ENCODE data around the gene SLC12A3.

SLC12A3 gene

DNA sequence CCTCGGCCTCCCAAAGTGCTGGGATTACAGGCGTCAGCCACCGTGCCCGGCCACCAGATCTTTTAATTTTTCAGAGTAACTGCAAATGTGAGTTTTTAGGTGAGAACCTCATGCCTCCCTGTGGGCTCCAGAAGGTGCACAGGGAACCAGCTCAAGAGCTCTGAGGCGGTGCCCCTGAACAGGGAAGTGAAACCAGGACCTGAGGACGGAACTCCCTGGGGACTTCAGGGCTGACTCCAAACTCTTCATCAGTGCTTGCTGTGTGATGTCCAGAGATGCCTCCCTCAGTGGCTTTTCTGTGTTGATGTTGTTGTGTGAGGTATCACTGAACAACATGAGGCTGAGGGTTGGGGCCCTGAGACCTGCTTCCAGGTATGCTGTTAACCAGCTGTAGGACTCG lies 23.8 kb downstream of the SLC12A3 start:
- no peaks in the 10 kb centered on the region for H3K27me3 Mint-ChIP-seq
- DNase-seq (no peak), ATAC-seq (no peak)
- no peak overlapping the region for H3K4me3 Mint-ChIP-seq
- no peaks in the 10 kb centered on the region for H3K9me3 Mint-ChIP-seq
- H3K27ac Mint-ChIP-seq = no peak overlapping the region
- no peaks in the 10 kb centered on the region for H3K4me1 Mint-ChIP-seq

DNA sequence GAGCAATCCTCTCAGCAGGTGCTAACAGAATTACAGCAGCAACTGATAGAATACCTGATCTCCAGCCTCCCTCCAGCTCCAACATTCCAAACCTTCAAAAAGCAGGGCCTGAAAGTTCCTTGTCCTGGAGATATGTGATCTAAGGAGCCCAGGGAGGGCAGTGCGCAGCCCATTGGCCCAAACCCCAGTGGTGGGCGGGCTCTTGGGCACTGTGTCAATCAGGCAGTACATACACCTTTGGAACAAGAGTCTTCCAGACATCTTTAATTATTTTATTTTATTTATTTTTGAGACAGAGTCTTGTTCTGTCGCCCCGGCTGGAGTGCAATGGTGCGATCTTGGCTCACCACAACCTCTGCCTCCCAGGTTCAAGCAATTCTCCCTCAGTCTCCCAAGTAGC lies 24.2 kb downstream of the SLC12A3 start:
- no peak for DNase-seq
- Mint-ChIP-seq H3K4me3 (no peak overlapping the region), H3K9me3 (no peaks in the 10 kb centered on the region), H3K27me3 (no peaks in the 10 kb centered on the region), H3K27ac (no peak overlapping the region), H3K4me1 (no peaks in the 10 kb centered on the region)
- no peak for ATAC-seq

DNA sequence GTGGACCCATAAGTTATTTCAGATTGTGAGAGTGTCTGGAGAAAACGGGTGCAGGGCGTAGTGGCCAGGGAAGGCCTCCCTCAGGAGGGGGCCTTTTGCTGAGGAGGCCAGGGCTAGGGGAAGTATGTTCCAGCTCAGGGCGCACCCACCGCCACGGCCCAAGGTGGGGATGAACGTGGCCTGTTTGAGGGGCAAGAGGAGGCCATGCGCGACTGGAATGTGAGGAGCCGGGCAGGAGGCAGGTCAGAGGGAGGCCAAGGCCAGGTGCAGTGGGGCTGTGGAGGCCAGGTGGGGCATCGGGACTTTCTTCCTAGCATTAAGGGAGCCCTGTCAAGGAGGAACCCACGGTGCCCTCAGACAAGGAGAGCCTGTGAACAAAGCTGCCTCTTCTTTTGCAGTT lies 26.7 kb downstream of the SLC12A3 start:
- H3K27me3 Mint-ChIP-seq = no peaks in the 10 kb centered on the region
- H3K4me3 Mint-ChIP-seq = no peak overlapping the region
- H3K4me1 Mint-ChIP-seq = no peaks in the 10 kb centered on the region
- ATAC-seq (no peak), DNase-seq (no peak)
- H3K27ac Mint-ChIP-seq = no peak overlapping the region
- H3K9me3 Mint-ChIP-seq = no peaks in the 10 kb centered on the region

DNA sequence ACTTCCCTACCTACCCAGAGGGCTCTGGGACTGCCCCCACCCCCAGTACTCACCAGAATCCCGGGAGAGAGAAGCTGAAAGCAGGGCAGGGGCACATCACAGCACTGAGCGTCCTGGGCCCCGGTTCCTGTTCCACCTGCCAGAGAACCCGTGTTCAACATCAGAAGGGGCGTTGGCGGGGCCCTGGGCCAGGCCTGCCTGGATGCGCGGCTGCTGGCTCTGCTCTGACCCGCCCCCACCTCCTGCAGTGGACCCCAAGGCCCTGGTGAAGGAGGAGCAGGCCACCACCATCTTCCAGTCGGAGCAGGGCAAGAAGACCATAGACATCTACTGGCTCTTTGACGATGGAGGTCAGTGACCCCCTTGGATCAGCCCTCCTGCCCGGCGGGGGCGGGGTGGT lies 27.7 kb downstream of the SLC12A3 start:
- no peak overlapping the region for H3K27ac Mint-ChIP-seq
- H3K9me3 Mint-ChIP-seq = no peaks in the 10 kb centered on the region
- no peaks in the 10 kb centered on the region for H3K27me3 Mint-ChIP-seq
- H3K4me3 Mint-ChIP-seq = no peak overlapping the region
- ATAC-seq (no peak), DNase-seq (no peak)
- H3K4me1 Mint-ChIP-seq = peaks cover 9% of the 10 kb centered on the region

DNA sequence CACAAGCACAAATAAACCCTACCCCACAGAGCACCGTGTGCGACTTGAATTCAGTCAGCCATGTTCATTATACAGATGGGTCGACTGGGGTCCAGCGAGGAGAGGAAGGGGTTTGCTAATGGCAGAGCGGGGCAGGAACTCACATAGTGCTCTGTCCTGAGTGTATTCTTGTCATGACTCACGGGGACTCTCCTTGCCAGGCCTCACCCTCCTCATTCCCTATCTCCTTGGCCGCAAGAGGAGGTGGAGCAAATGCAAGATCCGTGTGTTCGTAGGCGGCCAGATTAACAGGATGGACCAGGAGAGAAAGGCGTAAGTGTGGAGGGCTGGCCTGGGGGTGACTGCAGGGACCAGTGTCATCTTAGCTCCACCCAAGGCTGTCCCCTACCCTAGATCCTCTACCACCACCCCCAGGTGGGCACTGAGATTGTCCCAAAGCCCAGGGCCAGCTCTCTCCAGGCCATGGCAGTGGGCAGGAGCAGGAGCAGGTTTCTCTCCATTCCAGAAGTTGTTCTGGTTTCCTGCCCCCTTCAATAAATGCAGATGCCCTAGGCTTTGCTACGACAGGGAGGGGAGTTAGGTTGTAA lies 29.4 kb downstream of the SLC12A3 start:
- ATAC-seq (no peak), DNase-seq (no peak)
- Mint-ChIP-seq H3K27me3 (no peaks in the 10 kb centered on the region), H3K4me3 (no peak overlapping the region), H3K9me3 (no peaks in the 10 kb centered on the region), H3K27ac (no peak overlapping the region), H3K4me1 (peaks cover 26% of the 10 kb centered on the region)

DNA sequence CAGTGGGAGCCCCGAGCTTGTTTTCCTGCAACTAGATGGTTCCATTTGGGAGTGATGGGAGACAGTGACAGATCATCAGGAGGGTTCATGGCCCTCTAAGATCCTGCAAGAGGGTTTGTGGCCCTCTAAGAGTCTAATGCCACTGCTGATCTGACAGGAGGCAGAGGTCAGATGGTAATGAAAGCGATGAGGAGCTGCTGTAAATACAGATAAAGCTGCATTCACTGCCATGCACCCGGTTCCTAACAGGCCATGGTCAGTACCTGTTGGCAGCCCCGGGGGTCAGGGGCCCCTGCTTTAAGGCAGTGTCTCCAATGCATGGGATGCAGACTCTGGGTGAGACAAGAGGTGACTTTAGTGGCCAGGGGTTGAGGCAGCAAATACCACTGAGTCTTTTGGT lies 30.8 kb downstream of the SLC12A3 start:
- DNase-seq (no peak), ATAC-seq (no peak)
- H3K4me3 Mint-ChIP-seq = no peak overlapping the region
- H3K4me1 Mint-ChIP-seq = peaks cover 36% of the 10 kb centered on the region
- peaks cover 12% of the 10 kb centered on the region for H3K27me3 Mint-ChIP-seq
- no peak overlapping the region for H3K27ac Mint-ChIP-seq
- H3K9me3 Mint-ChIP-seq = no peaks in the 10 kb centered on the region

DNA sequence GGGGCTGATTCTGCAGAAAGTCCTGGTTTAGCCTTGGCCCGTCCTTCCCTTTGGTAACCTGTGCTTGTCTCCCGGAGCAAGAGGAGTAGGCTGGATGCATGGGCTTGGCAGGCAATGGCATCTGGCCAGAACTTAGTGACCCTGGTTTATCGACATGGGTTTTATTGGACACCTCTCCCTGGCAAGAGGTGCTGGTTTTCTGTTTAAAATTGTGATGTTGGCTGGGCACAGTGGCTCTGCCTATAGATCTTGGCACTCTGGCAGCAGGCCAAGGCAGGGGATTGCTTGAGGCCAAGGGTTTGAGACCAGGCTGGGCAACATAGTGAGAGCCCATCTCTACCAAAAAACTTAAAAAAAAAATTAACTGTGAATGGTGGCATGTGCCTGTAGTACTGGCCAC lies 31.2 kb downstream of the SLC12A3 start:
- H3K9me3 Mint-ChIP-seq = no peaks in the 10 kb centered on the region
- peaks cover 16% of the 10 kb centered on the region for H3K27me3 Mint-ChIP-seq
- ATAC-seq = no peak
- DNase-seq = no peak
- H3K4me1 Mint-ChIP-seq = peaks cover 36% of the 10 kb centered on the region
- H3K4me3 Mint-ChIP-seq = no peak overlapping the region
- H3K27ac Mint-ChIP-seq = no peak overlapping the region

DNA sequence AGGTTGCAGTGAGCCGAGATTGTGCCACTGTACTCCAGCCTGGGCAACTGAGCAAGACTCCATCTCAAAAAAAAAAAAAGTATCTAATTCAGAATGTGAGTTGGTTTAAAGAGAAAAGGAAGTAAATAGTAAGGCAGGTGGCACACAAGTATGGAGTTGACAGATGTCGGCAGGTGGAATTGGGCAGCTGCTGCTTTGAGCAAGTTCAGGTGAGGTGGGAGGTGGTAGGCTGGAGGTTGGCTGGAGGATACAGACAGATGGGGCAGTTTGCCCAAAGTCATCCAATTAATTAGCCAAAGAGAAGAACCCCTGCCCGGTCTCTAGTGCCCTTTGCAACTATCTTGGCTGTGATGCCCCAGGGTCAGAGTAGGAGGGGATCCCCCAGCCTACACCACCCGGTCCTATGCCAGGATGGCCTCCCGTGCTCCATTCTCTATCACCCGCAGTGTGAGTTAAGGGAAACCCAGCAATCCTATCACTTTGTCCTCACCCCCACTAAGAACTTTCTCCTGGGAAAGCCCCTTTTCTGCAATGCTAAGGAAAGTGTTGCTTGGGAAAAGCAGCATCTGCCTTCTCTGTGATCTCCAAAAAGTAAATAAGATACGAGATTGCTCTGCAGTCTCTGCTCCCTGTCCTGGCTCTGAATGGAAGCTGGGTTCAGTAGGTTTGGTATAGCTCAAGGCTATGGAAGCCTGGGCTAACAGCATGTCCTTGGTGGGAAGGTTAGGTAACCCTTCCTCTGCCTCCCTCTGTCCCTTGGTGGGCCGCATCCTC lies 32.2 kb downstream of the SLC12A3 start:
- Mint-ChIP-seq H3K4me3 (no peak overlapping the region), H3K27me3 (peaks cover 25% of the 10 kb centered on the region), H3K4me1 (peaks cover 36% of the 10 kb centered on the region), H3K27ac (no peak overlapping the region), H3K9me3 (no peaks in the 10 kb centered on the region)
- DNase-seq (no peak), ATAC-seq (no peak)

DNA sequence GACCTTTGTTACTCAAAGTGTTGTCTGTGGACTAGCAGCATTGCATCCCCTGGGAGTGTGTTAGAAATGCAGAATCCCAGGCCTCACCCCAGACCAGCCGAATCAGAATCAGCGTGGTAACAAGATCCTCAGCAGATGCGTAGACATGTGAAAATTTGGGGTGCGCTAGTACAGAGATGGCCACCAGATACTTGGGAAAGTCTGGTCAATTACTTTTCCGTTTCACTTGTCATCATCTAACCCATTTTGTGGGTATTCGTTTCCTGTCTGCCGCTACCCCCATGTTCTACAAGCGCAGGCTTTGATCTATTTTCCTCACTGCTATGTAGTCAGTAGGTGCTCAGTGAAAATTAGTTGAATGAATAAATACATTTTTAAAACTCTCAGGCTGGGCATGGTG lies 33.8 kb downstream of the SLC12A3 start:
- H3K27me3 Mint-ChIP-seq = peaks cover 25% of the 10 kb centered on the region
- H3K27ac Mint-ChIP-seq = no peak overlapping the region
- peak in 1 of 2 donors; percentile 32 for DNase-seq
- peaks cover 36% of the 10 kb centered on the region for H3K4me1 Mint-ChIP-seq
- H3K4me3 Mint-ChIP-seq = peak overlapping the region; percentile 48 to 50
- ATAC-seq = peak; percentile 89
- H3K9me3 Mint-ChIP-seq = no peaks in the 10 kb centered on the region

DNA sequence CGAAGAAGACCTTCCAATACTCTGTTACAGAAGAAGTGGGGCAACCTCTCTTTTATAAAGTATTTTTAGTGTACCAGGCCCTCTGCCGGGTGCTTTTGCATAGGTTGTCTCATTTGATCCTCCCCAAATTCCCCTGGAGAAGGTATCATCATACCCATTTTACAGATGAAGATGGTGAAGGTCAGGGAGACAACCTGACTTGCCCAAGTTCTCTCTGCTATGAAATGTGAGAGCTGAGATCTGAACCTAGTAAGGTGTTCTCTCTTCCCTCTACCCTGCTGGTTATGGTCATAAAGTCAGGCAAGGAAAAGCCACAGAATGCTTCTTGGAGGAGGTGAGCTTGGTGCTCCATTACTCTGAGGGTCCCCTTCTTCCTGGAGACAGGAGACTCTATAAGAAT lies 38.9 kb downstream of the SLC12A3 start:
- no peak overlapping the region for H3K27ac Mint-ChIP-seq
- no peak overlapping the region for H3K4me3 Mint-ChIP-seq
- H3K4me1 Mint-ChIP-seq = peaks cover 15% of the 10 kb centered on the region
- peaks cover 25% of the 10 kb centered on the region for H3K27me3 Mint-ChIP-seq
- H3K9me3 Mint-ChIP-seq = no peaks in the 10 kb centered on the region
- ATAC-seq (no peak), DNase-seq (no peak)

DNA sequence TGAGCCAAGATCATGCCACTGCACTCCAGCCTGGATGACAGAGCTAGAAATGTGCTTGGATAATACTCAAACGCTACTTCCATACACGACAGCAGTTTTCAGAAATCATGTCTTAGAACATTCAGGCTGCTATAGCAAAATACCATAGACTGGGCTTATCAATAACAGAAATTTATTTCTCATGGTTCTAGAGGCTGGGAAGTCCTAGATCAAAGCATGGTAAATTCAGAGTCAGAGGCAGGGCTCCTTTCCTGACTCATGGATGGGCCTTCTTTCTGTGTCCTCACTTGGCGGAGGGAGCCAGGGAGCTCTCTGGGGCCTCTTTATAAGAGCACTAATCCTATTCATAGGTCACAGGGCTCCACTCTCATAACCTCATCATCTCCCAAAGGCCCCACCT lies 42.4 kb downstream of the SLC12A3 start:
- H3K27ac Mint-ChIP-seq = no peak overlapping the region
- ATAC-seq = no peak
- peaks cover 28% of the 10 kb centered on the region for H3K4me1 Mint-ChIP-seq
- no peak overlapping the region for H3K4me3 Mint-ChIP-seq
- DNase-seq = no peak
- no peaks in the 10 kb centered on the region for H3K9me3 Mint-ChIP-seq
- H3K27me3 Mint-ChIP-seq = no peaks in the 10 kb centered on the region

DNA sequence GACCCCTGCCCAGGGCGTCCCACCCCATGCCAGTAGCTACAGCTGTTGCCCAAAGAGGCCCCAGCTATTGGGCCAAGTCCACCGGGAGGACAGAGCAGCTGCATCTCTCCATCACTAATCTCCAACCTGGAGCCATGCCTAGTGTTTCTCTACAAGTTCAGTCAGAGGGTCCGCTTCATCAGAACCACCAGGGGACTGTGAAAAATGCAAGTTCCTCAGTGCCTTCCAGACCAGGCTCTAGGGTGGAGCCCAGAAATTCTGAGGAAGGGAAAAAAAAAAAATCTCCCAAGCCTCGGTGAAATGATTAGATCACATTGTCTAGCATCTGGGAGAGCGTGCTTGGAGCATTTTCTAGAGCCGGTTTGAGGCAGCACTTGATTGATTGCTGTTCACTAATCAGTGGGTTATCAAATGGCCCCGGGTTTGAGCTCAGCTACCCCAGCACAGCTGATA lies 44.5 kb downstream of the SLC12A3 start:
- peaks cover 36% of the 10 kb centered on the region for H3K4me1 Mint-ChIP-seq
- DNase-seq (no peak), ATAC-seq (no peak)
- H3K4me3 Mint-ChIP-seq = no peak overlapping the region
- no peaks in the 10 kb centered on the region for H3K27me3 Mint-ChIP-seq
- no peaks in the 10 kb centered on the region for H3K9me3 Mint-ChIP-seq
- H3K27ac Mint-ChIP-seq = no peak overlapping the region

DNA sequence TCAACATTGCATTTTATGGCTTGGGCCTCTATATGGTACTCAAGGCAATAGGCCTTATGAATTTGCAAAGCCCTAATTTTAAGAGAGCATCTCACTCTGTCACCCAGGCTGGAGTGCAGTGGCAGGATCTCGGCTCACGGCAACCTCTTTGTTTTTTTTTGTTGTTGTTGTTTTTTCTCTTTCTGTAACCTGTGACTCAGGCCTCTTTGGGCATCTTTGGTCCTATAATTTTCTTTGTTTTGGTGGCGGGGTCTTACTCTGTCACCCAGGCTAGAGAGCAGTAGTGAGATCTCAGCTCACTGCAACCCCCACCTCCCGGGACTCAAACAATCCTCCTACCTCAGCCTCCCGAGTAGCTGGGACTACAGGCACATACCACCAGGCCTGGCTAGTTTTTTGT lies 45.1 kb downstream of the SLC12A3 start:
- H3K4me1 Mint-ChIP-seq = peaks cover 36% of the 10 kb centered on the region
- DNase-seq (no peak), ATAC-seq (peak; percentile 11)
- H3K27me3 Mint-ChIP-seq = no peaks in the 10 kb centered on the region
- H3K9me3 Mint-ChIP-seq = no peaks in the 10 kb centered on the region
- no peak overlapping the region for H3K4me3 Mint-ChIP-seq
- no peak overlapping the region for H3K27ac Mint-ChIP-seq

DNA sequence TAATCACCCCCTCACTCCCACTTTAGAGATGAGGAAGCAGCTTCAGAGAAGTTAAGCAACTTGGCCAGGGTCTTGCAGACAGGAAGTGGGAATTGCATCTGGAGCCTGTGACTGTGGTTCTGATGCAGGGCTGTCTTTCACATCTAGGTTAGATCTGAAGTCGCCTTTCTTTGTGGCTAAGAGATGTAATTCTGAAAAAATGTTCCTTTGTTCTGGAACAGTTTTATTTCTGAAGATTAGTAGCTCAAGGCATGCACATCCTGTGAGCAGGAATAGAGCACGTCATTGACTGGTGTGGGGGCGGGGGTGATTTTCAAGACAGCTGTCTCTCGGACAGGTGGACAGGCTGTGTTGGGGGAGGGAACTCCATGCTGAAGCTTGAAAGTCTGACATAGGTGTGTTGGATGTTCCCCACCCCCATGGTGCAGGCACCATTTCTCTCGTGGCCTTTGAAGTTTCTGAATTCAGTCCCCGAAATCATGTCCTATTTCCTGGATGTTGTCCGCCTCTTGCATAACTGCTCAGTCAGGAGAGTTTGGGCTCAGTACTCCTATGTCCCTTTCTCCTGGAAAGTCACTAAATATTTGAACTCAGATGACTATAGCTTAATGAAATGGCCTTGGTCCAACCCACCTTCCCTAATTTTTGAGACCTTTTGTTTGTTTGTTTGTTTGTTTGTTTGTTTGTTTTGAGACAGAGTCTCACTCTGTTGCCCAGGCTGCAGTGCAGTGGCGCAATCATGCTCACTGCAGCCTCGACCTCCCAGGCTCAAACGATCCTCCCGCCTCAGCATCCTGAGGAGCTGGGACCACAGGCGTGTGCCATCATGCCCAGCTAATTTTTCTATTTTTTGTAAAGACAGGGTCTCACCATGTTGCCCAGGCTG lies 45.9 kb downstream of the SLC12A3 start:
- peak overlapping the region in 1 of 2 donors; percentile 55 for H3K4me3 Mint-ChIP-seq
- no peaks in the 10 kb centered on the region for H3K27me3 Mint-ChIP-seq
- H3K9me3 Mint-ChIP-seq = no peaks in the 10 kb centered on the region
- H3K4me1 Mint-ChIP-seq = peaks cover 36% of the 10 kb centered on the region
- DNase-seq = no peak
- H3K27ac Mint-ChIP-seq = peak overlapping the region in 1 of 2 donors; percentile 72
- peak; percentile 65 for ATAC-seq

DNA sequence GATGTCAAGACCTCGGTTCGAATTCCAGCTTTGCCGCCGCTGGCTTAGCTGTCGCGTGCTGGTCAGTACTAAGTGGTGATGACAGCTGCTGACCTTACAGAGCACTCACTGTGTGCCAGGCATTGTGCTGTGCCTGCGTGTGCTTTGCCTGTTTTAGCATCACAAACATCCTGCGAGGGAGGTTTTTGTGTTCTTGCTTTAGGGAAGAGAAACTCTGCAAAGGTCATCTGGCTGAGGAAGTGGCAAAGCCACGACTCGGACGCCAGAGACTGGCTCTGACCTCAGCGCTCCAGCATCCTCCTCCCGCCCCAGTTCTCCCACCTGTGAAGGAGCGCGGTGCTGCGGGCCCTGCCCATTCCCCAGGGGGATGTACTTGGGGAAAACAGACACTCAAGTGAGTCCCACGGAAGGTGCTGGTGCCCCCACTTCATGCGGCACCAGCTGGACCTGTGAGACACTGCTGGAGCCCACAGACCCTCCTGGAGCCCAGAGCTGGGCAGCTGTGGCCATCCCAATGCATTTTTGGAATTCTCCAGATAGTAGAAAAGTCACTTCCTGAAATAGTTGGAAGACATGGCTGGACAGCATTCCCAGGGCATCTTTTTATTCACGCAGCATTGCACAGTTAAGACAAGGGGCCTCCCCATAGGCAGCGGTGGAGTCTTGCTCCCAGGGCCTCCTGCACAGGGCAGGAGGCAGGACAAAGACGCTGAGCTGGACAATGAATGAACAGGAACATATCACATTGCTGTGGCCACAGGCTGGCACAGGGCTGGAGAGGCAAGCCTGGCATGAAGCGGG lies 47.0 kb downstream of the SLC12A3 start:
- Mint-ChIP-seq H3K9me3 (no peaks in the 10 kb centered on the region), H3K27ac (peak overlapping the region in 1 of 2 donors; percentile 28), H3K4me3 (peak overlapping the region in 1 of 2 donors; percentile 55), H3K27me3 (no peaks in the 10 kb centered on the region), H3K4me1 (peaks cover 44% of the 10 kb centered on the region)
- DNase-seq (no peak), ATAC-seq (no peak)

All from stimulated activated naive CD8-positive, alpha-beta T cell treated with anti-CD3 and anti-CD28 coated beads, Interleukin-15, amount 100 ng/mL, for 72 hours (primary cell).